NCI-H82 treated with DMSO at 0.1 percent for 48 hours (cell line): ENCODE data around the gene DNAH8.

Source experiments
- DNase-seq: peaks from one replicate; lab custom pipeline; 2025; ENCODE audit not compliant: unreplicated experiment; lab: John Stamatoyannopoulos, UW

The DNAH8 gene

DNA sequence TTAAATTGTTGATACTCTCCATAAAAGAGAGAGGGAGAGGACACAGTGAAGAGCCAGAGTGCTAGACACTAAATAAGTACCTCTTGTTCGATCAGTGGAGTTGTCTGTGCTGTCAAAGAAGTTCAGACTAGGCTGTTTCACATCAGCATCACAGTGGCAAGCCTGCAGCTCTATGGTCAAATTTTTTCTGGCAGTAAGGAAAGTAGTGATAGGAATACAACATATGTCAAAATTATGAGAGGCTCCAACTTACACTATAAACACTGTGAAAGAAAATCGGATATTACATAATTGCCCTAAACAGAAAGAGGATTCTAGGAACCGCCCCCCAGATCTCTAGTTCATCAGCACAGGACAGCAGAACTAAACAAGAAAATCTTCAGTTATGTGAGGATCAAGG lies 23.1 kb downstream of the DNAH8 start:
- no peak for DNase-seq

DNA sequence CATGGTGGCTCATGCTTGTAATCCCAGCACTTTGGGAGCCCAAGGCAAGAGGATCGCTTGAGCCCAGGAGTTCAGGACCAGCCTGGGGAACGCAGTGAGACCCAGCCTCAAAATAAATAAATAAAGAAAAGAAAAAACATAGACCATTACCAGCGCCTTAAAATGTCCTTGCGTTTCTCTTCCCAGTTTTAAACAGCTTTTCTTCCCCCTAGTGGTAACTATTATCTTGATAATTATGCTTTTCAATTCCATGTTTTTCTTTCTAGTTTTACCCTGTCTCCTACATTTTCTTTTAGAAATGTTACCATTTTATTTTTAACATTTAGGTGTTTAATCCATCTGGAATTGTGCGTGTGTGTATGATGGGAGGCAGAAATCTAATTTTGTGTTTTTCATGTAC lies 24.4 kb downstream of the DNAH8 start:
- no peak for DNase-seq

DNA sequence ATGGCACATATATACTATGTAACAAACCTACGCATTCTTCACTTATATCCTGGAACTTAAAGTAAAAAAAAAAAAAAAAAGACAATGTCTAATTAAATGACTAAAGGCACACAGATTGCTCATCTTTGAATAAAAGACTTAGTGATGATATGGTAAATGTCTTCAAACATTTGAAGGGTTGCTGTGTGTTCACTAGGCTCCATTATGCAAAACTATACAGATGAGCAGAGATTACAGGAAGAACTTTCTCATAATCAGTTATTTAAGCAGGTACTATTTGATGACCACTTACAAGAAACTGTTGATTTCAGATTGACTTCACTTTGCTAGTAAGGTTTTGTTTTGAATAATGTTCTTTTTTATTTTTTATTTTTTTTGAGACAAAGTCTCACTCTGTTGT lies 34.4 kb downstream of the DNAH8 start:
- DNase-seq = no peak

DNA sequence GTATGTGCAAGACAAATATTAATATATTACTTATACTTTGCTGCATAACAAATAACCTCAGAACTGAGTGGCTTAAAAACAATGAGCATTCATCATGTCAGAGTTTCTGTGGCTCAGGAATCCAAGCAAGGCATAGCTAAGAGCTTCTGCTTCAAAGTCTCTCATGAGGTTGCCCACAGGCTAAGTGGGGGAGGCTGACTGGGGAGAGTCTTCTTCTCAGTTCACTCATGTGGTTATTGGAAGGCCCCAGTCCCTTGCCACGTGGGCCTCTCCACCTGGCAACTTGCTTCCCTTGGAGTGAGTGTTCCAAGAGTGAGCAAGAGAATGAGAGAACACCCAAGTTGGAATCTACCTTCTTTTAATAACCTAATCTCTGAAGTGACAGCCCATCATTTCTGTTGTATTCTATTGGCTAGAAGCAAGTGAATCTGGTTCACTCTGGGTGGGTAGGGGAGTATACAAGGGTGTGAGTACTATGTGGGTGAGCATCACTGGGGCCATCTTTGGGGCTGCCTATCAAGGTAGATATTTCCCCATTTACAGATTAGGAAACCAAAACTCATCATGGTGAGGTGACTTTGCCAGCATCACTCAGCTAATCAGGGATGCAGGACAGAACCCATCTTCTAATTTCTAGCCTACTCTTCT lies 36.0 kb downstream of the DNAH8 start:
- DNase-seq = no peak

DNA sequence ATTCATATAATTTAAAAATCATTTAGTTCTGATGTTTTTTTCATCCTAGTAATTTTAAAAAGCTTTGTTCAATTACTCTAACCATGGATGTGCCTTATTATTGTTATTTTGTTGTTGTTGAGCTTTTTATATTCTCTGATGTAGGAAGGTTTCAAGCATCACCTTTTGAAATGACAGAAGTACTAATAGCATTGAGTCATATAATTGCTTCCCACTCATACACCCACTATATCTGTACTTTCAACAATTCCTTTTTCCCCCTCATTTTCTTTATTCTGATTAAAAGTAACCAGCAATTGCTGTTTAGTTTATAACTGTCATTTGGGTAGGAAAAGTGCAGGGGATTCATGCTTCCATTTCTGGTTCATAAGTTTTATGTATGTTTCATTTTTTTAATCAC lies 38.6 kb downstream of the DNAH8 start:
- no peak for DNase-seq

DNA sequence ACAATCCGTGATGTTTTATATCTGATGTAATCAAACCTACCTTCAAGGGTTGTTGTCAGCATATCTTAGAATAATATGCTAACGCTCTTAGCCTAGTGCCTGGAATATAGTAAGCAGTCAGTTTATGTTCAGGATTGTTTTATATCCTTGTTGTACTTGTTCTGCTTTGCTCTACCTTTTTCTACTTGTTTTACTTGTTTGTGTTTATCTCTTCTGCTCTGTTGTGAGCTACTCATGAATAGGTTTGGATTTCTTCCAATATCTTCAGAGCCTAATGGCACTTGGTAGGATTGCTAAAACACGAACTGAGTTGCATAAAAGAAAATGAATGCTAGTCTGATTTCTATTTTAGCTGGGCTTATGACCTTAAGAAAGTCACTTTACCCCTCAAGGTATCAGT lies 40.1 kb downstream of the DNAH8 start:
- no peak for DNase-seq

DNA sequence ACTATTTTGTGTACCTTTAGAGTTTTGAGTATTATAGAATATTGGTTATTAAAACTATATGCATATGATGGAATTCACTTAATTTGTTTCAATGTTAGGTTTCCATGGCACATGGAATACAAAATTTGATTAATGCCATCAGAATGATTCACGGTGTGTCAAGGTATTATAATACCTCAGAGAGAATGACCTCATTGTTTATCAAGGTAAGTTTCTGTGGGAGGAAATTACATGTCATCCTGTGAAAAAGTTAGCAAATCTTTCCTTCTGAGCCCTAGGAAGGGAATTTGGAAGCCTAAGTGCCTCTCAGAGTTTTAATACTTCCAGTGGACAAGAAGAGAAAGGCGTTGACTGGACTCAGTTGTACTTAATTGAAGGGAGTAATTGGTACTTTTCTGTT lies 40.8 kb downstream of the DNAH8 start:
- no peak for DNase-seq

DNA sequence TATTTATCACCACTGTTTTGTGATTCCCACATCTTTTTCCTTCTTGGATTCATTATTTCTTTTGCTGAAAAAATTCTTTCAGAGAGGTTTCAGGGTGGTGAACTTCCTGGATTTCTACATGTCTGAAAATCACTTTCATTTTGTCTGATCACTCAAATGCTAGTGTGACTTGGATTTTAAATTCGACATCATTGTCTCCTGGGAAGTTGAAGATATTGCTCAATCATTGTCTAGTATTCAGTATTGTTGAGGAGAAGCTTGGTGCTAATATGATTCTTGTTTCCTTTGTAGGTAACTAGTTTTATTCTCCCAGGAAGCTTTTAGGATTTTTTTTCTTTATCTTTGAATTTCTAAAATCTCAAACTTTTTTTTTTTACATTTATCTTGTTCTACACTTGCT lies 45.0 kb downstream of the DNAH8 start:
- DNase-seq = no peak

DNA sequence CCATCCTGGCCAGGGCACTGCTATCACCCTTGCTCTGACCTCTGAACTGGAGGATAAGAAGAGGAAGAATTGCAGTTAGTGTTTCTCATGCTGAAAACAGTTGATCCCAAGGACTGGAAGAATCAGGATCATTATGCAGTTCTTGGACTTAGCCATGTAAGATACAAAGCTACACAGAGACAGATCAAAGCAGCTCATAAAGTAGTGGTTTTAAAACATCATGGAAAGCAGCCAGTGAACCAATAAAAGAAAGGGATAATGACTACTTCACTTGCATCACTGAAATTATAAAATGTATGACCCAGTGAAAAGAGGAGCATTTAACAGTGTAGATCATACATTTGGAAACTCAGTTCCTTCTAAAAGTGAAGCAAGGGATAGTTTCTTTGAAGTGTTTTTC lies 47.7 kb downstream of the DNAH8 start:
- no peak for DNase-seq

DNA sequence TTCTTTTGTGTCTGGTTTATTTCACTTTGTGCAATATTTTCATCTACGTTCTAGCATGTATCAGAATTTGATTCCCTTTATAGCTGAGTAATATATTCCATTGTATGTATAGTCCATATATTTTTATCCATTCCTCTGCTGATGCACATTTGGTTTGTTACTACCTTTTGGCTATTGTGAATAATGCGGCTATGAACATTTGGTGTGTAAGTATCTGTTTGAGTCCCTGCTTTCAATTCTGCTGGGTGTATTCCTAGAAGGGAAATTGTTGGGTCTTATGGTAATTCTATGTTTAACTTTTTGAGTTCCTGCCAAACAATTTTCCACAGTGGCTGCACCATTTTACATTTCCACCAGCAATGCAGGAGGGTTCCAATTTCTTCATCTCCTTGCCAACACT lies 52.4 kb downstream of the DNAH8 start:
- DNase-seq = no peak

DNA sequence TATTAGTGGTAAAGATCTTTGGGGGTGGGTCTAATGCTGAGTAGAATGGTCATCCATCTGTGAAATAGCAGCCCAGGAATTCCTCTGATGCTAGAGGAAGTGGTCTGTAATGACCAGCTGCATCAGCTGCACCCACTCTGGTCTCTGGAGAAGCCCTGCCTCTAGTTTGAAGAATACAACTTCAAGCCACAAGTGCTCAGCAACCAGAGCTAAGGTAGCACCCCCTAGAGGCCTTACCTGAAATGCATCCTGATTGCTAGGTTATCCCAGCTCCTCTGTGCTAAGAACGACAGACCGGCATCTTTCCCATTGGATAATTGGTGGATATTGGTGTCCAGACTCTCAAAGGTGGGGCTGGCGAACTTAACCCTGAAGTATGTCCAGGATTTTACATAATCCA lies 58.2 kb downstream of the DNAH8 start:
- no peak for DNase-seq

DNA sequence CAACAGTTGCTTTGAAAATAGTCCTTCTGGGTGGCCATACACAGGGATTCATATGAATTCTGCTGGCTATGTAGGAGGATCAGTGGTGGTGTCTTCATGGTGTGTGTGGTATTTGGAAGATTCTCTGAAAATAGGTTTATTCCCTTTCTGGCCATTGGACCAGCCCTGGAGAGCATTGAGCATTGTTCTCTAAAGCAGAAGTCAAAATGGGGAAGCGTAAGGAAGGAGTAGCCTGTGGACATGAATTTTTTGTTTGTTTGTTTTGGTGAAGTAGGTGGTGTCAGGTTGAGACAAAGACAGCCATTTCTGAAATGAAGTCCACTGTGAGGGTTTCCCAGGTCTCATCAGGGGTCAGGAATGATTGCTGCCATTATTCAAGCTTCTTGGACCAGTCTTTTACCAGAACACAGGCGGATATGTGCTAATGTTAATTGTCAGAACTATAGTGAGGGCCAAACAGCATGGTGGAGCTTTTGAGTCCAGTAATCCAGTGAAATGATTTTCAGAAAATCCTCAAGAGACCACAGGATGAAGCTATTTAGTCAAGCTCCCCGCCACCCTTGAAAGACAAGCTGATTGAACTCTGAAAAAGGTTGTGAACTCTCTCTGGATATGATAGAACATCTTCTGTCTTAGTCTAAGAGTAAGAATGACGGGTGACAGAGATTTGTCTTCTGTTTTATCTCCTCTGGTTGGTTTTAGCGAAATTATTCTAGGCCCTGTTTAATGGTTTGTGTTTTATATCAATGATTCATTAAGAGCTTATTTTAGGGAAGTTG lies 60.0 kb downstream of the DNAH8 start:
- DNase-seq = no peak

DNA sequence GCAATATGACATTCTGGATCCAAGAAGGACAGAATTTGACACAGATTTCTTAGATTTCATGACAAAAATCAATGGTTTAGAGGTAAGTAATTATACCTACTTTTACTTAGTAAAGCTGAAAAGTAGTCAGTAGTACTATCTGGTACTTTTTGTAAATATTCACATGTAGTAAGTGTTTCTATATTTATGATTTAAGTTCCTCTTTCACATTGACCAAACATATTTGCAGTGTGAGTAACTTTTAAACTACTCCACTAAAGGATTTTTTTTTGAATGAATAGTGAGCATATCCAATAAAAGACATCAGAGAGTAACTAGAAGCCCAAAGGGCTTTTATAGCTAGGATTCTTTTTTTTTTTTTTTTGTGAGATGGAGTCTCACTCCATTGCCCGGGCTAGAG lies 60.8 kb downstream of the DNAH8 start:
- DNase-seq = no peak

DNA sequence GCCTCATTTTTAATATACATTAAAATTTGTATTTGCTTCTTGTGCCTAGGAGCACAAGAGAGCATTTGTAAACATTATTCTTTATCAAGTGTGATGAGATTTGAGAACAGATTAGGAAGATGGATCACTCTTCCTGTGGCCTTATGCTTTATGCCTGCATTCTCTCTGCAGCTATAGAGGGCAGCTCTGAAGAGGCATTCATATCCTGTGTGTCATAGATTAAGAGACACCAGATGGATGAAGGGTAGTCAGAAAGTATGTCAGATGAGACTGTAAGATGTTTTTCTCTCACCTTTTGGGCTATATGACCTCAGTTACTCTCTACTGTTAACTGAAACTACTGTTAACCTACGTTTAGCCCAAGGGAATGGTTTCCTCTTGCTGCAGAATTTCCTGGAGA lies 61.4 kb downstream of the DNAH8 start:
- DNase-seq = no peak

DNA sequence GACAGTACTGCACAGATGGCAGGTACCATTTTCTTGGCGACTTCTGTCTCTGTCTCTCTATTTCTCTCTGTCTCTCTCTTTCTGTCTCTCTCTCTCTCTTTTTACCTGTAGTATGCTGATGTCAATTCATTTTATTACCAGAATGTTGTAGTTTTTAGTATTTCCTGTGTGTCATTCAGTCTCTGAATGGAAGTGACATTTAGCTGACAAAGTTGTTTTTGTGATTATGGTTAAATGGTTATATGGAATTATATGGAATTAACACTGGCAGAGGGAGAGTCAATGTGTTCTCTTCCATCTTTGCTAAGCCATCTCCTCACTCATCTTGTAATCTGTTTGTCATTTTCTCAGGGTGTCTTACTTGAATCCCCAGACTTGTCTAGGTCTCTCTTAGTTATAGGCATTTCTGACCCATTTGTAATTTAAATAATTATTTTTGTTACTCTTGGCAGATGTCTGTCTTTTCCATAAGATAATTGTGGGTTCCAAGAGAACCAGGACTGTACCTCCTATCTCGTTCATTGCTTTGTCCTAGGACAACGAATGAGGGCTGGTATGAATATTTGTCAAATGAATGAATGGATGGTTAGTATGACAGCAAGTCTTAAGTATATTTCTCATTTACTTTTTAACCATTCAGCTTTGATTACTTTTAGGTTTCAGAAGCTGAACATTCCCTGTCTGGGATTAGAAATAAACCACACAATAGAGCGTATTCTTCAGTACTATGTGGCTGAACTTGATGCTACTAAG lies 64.4 kb downstream of the DNAH8 start:
- DNase-seq = no peak

DNA sequence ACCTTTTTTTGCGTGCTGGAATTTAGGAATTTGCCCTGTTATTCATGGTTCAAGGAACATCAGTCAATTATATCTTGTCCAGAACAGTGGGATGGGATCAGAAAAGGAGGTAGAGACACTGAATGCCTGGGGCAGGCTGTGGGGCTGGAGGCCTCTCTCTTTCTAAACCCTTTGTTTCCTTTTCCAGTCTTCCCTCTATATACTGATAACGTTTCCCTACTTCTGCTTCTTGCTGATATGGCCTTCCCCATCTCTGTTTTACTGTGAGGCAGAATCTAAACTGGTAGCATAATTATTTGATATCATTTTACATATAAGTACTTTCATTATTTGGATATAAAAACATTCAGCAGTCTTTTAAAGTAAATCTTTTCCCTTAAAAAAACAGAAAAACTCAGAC lies 67.5 kb downstream of the DNAH8 start:
- DNase-seq = no peak

DNA sequence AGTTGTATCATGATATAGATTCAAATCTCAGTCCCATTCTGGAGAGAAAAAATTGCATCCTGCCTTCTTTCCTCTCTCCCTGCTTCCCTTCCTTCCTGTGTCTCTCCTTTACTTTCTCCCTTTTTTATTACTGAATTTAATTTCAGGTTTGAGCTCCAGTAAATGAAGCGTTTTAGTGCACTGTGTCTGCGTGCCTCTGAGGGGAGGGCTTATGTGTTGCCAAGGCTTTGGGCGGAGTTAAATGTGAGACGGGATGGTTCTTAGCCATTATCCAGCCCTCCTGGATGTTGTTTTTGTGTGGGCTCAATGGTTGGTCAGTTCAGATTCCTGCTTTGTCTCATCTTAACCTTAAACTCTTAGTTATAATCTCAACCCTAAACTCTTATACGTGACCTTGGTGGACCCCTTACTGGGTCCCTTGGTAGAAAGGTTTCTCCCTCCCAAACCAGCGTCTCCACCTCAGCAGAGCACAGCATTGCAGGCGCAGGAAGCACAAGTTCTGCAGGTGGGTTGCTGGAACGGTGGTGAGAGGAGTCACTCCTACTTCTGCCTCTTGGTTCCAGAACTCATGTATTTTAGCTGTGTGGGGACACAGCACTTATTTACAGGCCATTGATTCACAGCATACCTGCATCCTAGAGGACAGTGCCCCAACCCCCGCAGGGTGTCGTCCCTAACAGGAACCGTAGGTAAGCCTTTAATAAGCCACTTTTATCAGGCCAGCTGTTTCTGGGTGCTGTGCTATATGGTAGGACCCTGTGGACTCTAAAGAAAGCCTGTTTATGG lies 68.5 kb downstream of the DNAH8 start:
- peak; percentile 65 for DNase-seq

DNA sequence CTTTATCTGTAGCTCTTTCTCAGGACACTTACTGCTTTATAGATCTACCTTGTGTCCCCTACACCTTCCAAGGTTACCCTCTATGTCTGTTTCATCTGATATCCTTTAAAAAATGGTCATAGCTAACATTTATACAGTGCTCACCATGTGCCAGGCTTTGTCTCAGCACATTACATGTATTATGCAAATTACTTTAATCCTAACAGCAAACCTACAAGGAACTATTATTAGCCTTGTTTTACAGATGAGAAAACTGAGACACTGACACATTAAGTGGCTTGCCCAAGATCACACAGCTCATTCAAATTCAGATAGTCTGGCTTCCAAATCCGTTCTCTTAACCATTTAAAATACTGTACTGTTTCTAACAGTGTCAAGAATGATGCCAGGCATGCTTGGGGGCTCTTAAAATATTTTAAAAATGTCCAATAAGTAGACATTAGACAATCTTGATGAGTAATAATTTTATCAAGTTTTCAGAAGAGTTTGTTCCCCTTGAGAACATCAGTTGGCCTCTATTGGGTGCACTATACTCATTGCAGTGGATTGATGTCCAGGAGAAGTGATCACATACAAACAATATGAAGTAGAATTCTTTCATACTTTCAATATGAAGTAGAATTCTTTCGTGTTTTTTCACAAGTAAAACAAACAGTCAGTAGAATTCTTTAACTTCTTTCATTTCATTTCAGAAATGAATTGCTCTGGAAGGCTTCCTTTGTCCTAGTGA lies 69.6 kb downstream of the DNAH8 start:
- DNase-seq = no peak

DNA sequence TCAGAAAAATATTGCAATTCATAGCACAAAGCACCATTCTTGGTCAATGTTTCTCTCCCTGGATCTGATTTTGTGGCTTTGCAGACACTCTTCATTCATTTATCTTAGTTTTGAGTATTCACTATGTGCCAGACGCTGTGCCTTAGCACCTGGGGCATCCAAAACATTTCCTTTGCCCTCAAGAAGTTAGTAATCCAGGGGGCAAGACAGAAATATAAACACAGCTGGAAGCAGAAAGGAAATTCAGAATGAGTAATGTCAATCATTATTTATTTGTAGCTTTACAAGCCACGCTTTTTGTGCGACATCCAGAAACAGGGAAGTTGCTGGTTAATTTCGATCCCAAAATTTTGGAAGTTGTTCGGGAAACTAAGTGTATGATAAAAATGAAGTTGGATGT lies 71.4 kb downstream of the DNAH8 start:
- no peak for DNase-seq

DNA sequence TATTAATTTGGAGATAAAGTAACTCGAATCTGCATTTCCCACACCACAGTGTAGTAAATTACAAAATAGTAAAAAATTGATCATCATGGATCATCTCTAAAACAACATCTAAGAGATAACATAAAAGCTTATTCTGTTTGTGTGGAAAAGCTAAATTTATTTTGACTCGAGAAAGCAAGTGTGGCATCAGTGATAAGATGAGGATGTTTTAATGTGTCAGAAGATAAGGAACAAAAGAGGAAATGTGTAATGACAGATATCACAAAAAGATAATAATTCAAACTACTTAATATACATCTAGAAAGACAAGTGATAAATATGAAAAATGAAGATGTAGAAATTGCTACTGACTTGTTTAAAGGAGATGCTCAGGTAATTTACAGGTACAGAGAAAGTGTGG lies 74.1 kb downstream of the DNAH8 start:
- DNase-seq = no peak

DNA sequence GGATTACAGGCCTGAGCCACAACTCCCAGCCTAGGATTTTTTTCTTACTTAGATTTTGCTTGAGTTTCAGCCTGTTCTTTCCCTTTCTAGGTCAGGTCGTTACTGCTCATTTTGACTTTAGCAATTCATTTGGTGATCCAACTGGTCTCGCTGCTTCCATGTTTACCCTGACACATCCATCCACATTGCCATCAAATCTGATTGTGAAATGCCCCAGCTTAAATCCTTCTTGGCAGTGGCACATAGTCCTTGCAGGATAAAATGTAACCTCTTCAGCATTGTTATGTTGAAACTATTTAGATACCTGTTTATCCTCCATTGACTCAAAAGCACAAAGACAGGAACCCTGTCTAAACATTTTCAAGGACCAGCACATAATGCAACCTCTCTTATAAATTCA lies 77.2 kb downstream of the DNAH8 start:
- no peak for DNase-seq
